HepG2 (cell line): ENCODE results near the gene TTN. TPM values are rescaled to one million over a fixed set of nuclear protein-coding genes. Genes with fewer than 3 reads are reported as not detected.

ENCODE experiments used
- BRCA1 ChIP-seq: sonication (generic); formaldehyde crosslinking; IDR thresholded peaks from 2 replicates; pipeline ENCODE4 v1.4.0; 2020; ENCODE audit warnings: missing genetic modification reagents
- DPF2 ChIP-seq: sonication (generic); formaldehyde crosslinking; IDR thresholded peaks from 2 replicates; pipeline ENCODE4 v1.4.0; 2020; ENCODE audit warnings: mild to moderate bottlenecking, low read depth, missing genetic modification reagents, borderline replicate concordance
- FOSL2 ChIP-seq: sonication (generic); formaldehyde crosslinking; IDR thresholded peaks from 2 replicates; pipeline ENCODE4 v1.4.0; 2020; ENCODE audit warnings: missing genetic modification reagents
- HNRNPUL1 ChIP-seq: fragments of 200-400 bp; formaldehyde crosslinking; IDR thresholded peaks from 2 replicates; pipeline ENCODE4 v1.6.1; 2017; ENCODE audit warnings: low read depth, mild to moderate bottlenecking, low read length, moderate library complexity
- MBNL3 ChIP-seq: fragments of 250-450 bp; sonication (Bioruptor Pico); conservative IDR thresholded peaks from 2 replicates; pipeline ENCODE4 v1.8.0; 2022; ENCODE audit warnings: mild to moderate bottlenecking, inconsistent platforms
- NCOA1 ChIP-seq: sonication (generic); formaldehyde crosslinking; IDR thresholded peaks from 2 replicates; pipeline ENCODE4 v1.9.0; 2021; ENCODE audit warnings: missing genetic modification reagents
- TSC22D2 ChIP-seq: sonication (generic); formaldehyde crosslinking; IDR thresholded peaks from 2 replicates; pipeline ENCODE4 v1.5.1; 2020; ENCODE audit warnings: missing genetic modification reagents, mild to moderate bottlenecking, borderline replicate concordance
- WIZ ChIP-seq: sonication (generic); formaldehyde crosslinking; IDR thresholded peaks from 2 replicates; pipeline ENCODE4 v1.5.1; 2020; ENCODE audit warnings: mild to moderate bottlenecking, missing genetic modification reagents
- YEATS2 ChIP-seq: sonication (generic); formaldehyde crosslinking; IDR thresholded peaks from 2 replicates; pipeline ENCODE4 v1.4.0; 2020; ENCODE audit warnings: missing genetic modification reagents, borderline replicate concordance
- ZNF879 ChIP-seq: sonication (generic); formaldehyde crosslinking; IDR thresholded peaks from 2 replicates; pipeline ENCODE4 v1.8.1; 2023; ENCODE audit warnings: missing genetic modification reagents
- polyA plus RNA-seq, 8 experiments: library from polyadenylated mRNA; depleted of rRNA in 3 of 8; stranded (reverse) in 7 of 8; unstranded in 1 of 8; fragments of >200 nt; fragmentation: Illumina TruSeq in 4 of 8; extraction: Trizol in 4 of 8; gene quantifications; 2 replicates each; pipeline versions ENCODE4 v1.2.1 to v1.2.3, GENCODE V29; 2011 to 2016; ENCODE audit warnings: low read depth in 4 of 8, missing spikeins in 1 of 8, mixed read lengths in 1 of 8; ENCODE audit not compliant: insufficient read depth in 1 of 8
- total RNA-seq, 5 experiments: library from RNA; depleted of rRNA; stranded (reverse); fragments of >200 nt; fragmentation: Illumina TruSeq; extraction: Trizol; gene quantifications; 2 replicates each; pipeline ENCODE4 v1.2.3, GENCODE V29; 2016; ENCODE audit warnings: low read depth in 1 of 5
- TF ChIP-seq, protein P1 (sequence below): sonication (generic); formaldehyde crosslinking; IDR thresholded peaks from 2 replicates; pipeline ENCODE4 v1.4.0; 2020; ENCODE audit warnings: mild to moderate bottlenecking, missing genetic modification reagents
- TF ChIP-seq, protein P2 (sequence below): sonication (generic); formaldehyde crosslinking; IDR thresholded peaks from 2 replicates; pipeline ENCODE4 v1.5.1; 2020; ENCODE audit warnings: mild to moderate bottlenecking, missing genetic modification reagents
- TF ChIP-seq, protein P3 (sequence below): sonication (generic); formaldehyde crosslinking; IDR thresholded peaks from 2 replicates; pipeline ENCODE4 v1.8.1; 2022; ENCODE audit warnings: low read depth, mild to moderate bottlenecking, missing genetic modification reagents
- TF ChIP-seq, protein P4 (sequence below), 2 experiments: fragments of 450-650 bp in 1 of 2; sonication (generic) in 1 of 2; formaldehyde crosslinking; IDR thresholded peaks; 2 replicates each; pipeline versions ENCODE4 v1.5.0 to v1.8.0; 2020 to 2022; ENCODE audit warnings: mild to moderate bottlenecking in 1 of 2, missing genetic modification reagents in 1 of 2
- TF ChIP-seq, protein P5 (sequence below): sonication (generic); formaldehyde crosslinking; IDR thresholded peaks from 2 replicates; pipeline ENCODE4 v1.9.0; 2021; ENCODE audit warnings: missing genetic modification reagents, borderline replicate concordance

TTN gene
- total and polyA plus RNA-seq, 2 of the 13 experiments (the other 11 are each of a cell fraction or from before 2014, with no cell fraction given) = under 0.01 TPM

DNA sequence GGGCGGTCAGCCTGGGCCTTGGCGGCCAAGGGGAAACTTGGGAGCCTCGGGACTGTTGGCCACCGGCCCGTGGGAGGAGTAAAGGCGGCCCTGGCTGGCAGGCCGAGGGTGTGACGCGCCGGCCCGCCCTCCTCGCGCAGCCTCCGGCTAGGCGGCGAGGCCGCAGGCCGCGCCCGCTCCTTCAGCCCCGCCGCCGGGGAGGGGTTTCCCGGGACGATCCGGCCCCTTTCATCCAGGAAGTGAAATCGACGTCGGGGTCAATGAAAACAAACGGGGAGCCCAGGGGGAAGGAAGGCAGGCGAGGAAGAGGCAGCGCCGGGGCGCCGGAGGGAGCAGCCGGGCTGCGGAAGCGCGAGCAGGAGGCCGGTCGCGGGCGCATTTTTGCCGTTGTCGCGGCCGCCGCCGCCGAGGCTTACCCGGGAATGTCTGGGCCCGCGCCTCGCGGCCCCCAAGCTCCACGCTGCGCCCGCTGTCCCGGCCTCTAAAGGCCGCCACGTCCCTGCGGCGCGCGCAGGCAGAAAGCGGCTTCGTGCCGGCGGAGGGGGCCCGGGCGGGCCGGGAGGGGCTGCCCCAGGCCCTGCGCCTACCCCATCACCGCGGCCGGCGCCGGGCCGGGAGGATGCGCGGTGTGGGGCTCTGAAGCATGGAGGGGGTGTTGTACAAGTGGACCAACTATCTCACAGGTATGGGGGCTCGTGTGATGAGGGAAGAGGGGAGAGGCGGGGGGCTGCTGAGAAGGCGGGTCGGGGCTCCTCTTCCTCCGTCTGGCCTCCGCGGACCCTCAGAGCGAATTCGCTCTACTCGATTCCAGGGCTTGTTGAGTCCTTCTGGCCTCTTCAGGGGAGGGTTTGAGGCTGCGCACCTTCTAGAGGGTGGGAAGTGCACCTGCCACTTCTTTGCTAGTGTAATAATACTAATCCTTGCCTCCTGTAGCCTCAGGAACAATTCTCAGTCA is 326.7 kb downstream of the TTN start, which contains the start of gene PLEKHA3 (continued):
- TF ChIP-seq, protein P1, sequence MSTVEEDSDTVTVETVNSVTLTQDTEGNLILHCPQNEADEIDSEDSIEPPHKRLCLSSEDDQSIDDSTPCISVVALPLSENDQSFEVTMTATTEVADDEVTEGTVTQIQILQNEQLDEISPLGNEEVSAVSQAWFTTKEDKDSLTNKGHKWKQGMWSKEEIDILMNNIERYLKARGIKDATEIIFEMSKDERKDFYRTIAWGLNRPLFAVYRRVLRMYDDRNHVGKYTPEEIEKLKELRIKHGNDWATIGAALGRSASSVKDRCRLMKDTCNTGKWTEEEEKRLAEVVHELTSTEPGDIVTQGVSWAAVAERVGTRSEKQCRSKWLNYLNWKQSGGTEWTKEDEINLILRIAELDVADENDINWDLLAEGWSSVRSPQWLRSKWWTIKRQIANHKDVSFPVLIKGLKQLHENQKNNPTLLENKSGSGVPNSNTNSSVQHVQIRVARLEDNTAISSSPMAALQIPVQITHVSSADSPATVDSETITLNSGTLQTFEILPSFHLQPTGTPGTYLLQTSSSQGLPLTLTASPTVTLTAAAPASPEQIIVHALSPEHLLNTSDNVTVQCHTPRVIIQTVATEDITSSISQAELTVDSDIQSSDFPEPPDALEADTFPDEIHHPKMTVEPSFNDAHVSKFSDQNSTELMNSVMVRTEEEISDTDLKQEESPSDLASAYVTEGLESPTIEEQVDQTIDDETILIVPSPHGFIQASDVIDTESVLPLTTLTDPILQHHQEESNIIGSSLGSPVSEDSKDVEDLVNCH (CRISPR knock-in tag) = no peak
- TF ChIP-seq, protein P2, sequence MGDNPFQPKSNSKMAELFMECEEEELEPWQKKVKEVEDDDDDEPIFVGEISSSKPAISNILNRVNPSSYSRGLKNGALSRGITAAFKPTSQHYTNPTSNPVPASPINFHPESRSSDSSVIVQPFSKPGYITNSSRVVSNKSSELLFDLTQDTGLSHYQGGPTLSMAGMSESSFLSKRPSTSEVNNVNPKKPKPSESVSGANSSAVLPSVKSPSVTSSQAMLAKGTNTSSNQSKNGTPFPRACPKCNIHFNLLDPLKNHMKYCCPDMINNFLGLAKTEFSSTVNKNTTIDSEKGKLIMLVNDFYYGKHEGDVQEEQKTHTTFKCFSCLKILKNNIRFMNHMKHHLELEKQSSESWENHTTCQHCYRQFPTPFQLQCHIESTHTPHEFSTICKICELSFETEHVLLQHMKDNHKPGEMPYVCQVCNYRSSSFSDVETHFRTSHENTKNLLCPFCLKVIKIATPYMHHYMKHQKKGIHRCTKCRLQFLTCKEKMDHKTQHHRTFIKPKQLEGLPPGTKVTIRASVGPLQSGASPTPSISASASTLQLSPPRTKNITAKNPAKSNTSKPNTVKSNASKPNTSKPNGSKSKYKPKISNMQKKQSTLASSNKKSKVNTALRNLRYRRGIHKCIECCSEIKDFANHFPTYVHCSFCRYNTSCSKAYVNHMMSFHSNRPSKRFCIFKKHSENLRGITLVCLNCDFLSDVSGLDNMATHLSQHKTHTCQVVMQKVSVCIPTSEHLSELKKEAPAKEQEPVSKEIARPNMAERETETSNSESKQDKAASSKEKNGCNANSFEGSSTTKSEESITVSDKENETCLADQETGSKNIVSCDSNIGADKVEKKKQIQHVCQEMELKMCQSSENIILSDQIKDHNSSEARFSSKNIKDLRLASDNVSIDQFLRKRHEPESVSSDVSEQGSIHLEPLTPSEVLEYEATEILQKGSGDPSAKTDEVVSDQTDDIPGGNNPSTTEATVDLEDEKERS = 0 out of 2 replicates have a peak, but pooled peaks have one; percentile 40
- TF ChIP-seq, protein P3, sequence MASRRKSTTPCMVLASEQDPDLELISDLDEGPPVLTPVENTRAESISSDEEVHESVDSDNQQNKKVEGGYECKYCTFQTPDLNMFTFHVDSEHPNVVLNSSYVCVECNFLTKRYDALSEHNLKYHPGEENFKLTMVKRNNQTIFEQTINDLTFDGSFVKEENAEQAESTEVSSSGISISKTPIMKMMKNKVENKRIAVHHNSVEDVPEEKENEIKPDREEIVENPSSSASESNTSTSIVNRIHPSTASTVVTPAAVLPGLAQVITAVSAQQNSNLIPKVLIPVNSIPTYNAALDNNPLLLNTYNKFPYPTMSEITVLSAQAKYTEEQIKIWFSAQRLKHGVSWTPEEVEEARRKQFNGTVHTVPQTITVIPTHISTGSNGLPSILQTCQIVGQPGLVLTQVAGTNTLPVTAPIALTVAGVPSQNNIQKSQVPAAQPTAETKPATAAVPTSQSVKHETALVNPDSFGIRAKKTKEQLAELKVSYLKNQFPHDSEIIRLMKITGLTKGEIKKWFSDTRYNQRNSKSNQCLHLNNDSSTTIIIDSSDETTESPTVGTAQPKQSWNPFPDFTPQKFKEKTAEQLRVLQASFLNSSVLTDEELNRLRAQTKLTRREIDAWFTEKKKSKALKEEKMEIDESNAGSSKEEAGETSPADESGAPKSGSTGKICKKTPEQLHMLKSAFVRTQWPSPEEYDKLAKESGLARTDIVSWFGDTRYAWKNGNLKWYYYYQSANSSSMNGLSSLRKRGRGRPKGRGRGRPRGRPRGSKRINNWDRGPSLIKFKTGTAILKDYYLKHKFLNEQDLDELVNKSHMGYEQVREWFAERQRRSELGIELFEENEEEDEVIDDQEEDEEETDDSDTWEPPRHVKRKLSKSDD (CRISPR knock-in tag) = peak; percentile 28; the same call in 1 of the 2 replicates
- TF ChIP-seq NCOA1 (no peak), YEATS2 (CRISPR knock-in tag) (peak; percentile 75; the same call in 1 of the 2 replicates), FOSL2 (CRISPR knock-in tag) (peak; percentile 37), ZNF879 (CRISPR knock-in tag) (no peak), MBNL3 (CRISPR knock-in tag) (no peak), HNRNPUL1 (peak; percentile 47; the same call in 1 of the 2 replicates), TSC22D2 (CRISPR knock-in tag) (no peak), BRCA1 (CRISPR knock-in tag) (peak; percentile 63; the same call in 1 of the 2 replicates), WIZ (CRISPR knock-in tag) (no peak), DPF2 (no peak)
- TF ChIP-seq, protein P4, sequence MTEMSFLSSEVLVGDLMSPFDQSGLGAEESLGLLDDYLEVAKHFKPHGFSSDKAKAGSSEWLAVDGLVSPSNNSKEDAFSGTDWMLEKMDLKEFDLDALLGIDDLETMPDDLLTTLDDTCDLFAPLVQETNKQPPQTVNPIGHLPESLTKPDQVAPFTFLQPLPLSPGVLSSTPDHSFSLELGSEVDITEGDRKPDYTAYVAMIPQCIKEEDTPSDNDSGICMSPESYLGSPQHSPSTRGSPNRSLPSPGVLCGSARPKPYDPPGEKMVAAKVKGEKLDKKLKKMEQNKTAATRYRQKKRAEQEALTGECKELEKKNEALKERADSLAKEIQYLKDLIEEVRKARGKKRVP (CRISPR knock-in tag; IDR thresholded peaks at IDR 0.05) = no peak
- TF ChIP-seq, protein P5, sequence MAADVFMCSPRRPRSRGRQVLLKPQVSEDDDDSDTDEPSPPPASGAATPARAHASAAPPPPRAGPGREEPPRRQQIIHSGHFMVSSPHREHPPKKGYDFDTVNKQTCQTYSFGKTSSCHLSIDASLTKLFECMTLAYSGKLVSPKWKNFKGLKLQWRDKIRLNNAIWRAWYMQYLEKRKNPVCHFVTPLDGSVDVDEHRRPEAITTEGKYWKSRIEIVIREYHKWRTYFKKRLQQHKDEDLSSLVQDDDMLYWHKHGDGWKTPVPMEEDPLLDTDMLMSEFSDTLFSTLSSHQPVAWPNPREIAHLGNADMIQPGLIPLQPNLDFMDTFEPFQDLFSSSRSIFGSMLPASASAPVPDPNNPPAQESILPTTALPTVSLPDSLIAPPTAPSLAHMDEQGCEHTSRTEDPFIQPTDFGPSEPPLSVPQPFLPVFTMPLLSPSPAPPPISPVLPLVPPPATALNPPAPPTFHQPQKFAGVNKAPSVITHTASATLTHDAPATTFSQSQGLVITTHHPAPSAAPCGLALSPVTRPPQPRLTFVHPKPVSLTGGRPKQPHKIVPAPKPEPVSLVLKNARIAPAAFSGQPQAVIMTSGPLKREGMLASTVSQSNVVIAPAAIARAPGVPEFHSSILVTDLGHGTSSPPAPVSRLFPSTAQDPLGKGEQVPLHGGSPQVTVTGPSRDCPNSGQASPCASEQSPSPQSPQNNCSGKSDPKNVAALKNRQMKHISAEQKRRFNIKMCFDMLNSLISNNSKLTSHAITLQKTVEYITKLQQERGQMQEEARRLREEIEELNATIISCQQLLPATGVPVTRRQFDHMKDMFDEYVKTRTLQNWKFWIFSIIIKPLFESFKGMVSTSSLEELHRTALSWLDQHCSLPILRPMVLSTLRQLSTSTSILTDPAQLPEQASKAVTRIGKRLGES (CRISPR knock-in tag) = no peak; the same call in 1 of the 2 replicates
